ENCODE results near the gene CDK5RAP2.

Gene CDK5RAP2

DNA sequence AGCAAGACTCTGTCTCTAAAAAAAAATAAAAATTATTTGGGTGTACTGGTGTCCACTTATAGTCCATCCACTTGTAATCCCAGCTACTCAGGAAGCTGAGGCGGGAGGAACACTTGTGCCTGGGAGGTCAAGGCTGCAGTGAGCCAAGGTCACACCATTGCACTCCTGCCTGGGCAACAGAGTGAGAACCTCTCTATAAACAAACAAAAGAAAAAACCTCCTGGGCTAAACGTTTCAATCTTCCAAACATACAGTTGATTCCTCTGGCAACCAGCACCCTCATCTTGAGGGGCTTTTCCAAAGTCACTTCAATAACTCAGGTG is 13.9 kb upstream of the CDK5RAP2 start:
- Mint-ChIP-seq H3K4me1 (no peaks in the 10 kb centered on the region), H3K36me3 (ENCODE audit: low read depth) (no peaks in the 10 kb centered on the region), H3K27me3 (ENCODE audit: low read depth) (peaks cover 3% of the 10 kb centered on the region), H3K27ac (peak overlapping the region in 1 of 3 experiments; percentile 94), H3K9me3 (no peaks in the 10 kb centered on the region), H3K4me3 (no peak overlapping the region)
- TF ChIP-seq, protein P1, sequence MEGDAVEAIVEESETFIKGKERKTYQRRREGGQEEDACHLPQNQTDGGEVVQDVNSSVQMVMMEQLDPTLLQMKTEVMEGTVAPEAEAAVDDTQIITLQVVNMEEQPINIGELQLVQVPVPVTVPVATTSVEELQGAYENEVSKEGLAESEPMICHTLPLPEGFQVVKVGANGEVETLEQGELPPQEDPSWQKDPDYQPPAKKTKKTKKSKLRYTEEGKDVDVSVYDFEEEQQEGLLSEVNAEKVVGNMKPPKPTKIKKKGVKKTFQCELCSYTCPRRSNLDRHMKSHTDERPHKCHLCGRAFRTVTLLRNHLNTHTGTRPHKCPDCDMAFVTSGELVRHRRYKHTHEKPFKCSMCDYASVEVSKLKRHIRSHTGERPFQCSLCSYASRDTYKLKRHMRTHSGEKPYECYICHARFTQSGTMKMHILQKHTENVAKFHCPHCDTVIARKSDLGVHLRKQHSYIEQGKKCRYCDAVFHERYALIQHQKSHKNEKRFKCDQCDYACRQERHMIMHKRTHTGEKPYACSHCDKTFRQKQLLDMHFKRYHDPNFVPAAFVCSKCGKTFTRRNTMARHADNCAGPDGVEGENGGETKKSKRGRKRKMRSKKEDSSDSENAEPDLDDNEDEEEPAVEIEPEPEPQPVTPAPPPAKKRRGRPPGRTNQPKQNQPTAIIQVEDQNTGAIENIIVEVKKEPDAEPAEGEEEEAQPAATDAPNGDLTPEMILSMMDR (IDR thresholded peaks at IDR 0.05; ENCODE audit: unreplicated experiment in 3 of 3): no peak

DNA sequence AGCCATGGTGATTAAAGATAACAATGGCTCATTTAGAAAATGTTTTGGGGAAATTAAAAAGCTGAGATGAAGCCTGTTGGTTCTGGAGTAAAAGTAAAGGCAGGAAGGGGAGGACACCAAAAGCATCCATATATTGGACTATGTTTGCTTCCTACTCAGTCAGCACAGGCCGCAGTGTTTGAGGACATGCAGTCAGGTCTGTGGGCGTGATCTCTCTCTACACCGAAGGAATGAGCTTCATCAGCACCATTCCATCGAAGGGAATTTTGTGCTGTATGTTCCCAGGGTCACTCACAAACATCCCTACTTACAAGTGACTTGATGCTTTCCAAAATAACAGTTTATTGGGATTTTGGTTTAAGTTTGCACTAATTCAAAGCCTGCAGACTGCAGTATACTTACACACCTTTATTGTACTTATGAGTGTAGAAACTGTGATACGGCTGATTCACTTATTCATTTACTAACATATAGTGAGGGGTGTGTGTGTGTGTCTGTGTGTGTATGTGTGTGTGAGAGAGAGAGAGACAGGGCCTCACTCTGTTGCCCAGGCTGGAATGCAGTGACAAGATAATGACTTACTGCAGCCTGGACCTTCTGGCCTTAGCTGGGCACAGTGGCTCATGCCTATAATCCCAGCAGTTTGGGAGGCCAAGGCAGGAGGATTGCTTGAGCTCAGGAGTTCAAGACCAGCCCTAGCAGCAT is 13.4 kb upstream of the CDK5RAP2 start:
- H3K4me1 Mint-ChIP-seq: no peaks in the 10 kb centered on the region
- H3K4me3 Mint-ChIP-seq: no peak overlapping the region
- TF ChIP-seq, protein P1 (IDR thresholded peaks at IDR 0.05; ENCODE audit: unreplicated experiment in 3 of 3): no peak
- H3K9me3 Mint-ChIP-seq: no peaks in the 10 kb centered on the region
- H3K27ac Mint-ChIP-seq: peak overlapping the region; percentile 20 to 94 (median 30)
- H3K27me3 Mint-ChIP-seq (ENCODE audit: low read depth): peaks cover 3% of the 10 kb centered on the region
- no peaks in the 10 kb centered on the region for H3K36me3 Mint-ChIP-seq (ENCODE audit: low read depth)

DNA sequence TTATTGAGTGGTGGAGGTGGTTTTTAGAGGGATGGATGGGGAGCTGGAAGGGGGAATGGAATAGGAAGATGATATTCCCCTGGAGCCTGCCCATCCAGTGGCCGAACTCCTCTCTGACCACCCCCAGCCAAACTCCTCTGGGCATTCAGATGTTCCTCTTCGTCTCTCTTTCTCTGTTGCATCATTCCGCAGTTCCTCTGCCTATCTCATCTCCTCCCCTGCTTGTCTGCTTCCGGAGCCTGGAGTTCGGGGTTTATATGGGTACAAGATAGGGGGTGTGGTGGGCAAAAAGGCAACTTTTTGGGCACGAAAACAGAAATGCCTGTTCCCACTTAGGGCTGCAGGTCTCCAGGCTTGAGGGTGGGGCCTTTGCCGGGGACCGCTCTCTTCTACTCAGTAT is 12.2 kb upstream of the CDK5RAP2 start:
- H3K36me3 Mint-ChIP-seq (ENCODE audit: low read depth): no peaks in the 10 kb centered on the region
- no peaks in the 10 kb centered on the region for H3K9me3 Mint-ChIP-seq
- H3K27ac Mint-ChIP-seq: no peak overlapping the region
- no peaks in the 10 kb centered on the region for H3K27me3 Mint-ChIP-seq (ENCODE audit: low read depth)
- TF ChIP-seq, protein P1 (IDR thresholded peaks at IDR 0.05; ENCODE audit: unreplicated experiment in 3 of 3): no peak
- H3K4me1 Mint-ChIP-seq: peaks cover 4% of the 10 kb centered on the region
- no peak overlapping the region for H3K4me3 Mint-ChIP-seq

DNA sequence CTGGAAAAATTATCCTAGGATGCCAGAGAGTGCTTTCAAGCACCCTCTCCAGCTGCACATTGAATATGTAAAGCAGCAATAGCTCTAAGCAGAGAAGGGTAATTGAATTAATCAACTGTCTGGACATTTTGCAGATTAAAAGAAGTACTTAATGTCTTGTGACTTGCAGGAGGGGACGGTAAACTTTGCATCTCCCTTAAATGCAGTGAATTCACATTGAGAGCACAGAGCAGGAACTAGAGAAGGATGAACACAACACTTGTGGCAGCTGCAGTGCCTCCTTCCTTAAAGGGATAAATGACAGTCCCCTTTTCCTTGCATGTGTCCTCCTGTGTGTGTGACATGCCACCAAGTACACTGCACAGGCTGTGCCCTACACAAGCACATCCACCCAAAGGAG is 7.4 kb upstream of the CDK5RAP2 start:
- H3K4me1 Mint-ChIP-seq: peaks cover 13% of the 10 kb centered on the region
- H3K27ac Mint-ChIP-seq: peak overlapping the region; percentile 17 to 32 (median 29)

DNA sequence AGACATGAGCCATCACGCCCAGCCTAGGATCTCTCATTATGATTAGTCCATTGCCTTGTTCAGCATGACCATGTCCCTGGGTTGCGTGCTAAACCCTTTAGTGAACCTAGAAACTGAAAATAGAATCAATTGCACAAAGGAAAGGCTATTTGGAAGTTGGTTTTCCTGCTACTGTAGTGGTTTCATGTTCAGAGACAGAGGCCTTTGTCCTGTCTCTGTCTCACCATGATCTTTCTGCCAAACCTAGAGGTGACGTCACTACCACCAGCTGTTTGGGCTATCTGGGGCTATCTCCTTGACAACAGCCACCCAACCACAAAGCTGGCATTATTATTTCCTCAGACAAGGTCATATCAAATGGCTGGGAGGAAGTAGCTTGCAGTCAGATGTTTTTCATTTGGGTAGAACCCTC is 4.0 kb upstream of the CDK5RAP2 start:
- H3K27ac Mint-ChIP-seq: peak overlapping the region; percentile 63 to 89 (median 83)
- peaks cover 4% of the 10 kb centered on the region for H3K27me3 Mint-ChIP-seq (ENCODE audit: low read depth)
- peaks cover 28% of the 10 kb centered on the region for H3K4me1 Mint-ChIP-seq
- H3K9me3 Mint-ChIP-seq: no peaks in the 10 kb centered on the region
- H3K36me3 Mint-ChIP-seq (ENCODE audit: low read depth): no peaks in the 10 kb centered on the region
- TF ChIP-seq, protein P1 (IDR thresholded peaks at IDR 0.05; ENCODE audit: unreplicated experiment in 3 of 3): no peak
- peak overlapping the region in 1 of 3 experiments; percentile 16 for H3K4me3 Mint-ChIP-seq

More for the DNA sequence above, 7.4 kb upstream of the CDK5RAP2 start:
- Mint-ChIP-seq H3K36me3 (ENCODE audit: low read depth) (no peaks in the 10 kb centered on the region), H3K4me3 (no peak overlapping the region), H3K9me3 (no peaks in the 10 kb centered on the region), H3K27me3 (ENCODE audit: low read depth) (no peaks in the 10 kb centered on the region)
- TF ChIP-seq, protein P1 (IDR thresholded peaks at IDR 0.05; ENCODE audit: unreplicated experiment in 3 of 3): no peak

Data from nephron (organoid).